H9 (cell line): ENCODE results near the gene LTB4R. TPM values are rescaled to one million over a fixed set of nuclear protein-coding genes. Genes with fewer than 3 reads are reported as not detected.

ENCODE experiments used
- DNase-seq: peaks from one replicate; pipeline ENCODE4 v3.0.0-alpha.2; 2017
- H2AFZ ChIP-seq: one replicate; pipeline ENCODE4 v1.6.1; 2013; ENCODE audit warnings: mild to moderate bottlenecking, low read length, control low read depth, moderate library complexity
- H2AK5ac ChIP-seq: 2 replicates; pipeline ENCODE4 v1.6.1; 2013; ENCODE audit warnings: low read length, control low read depth, mixed read lengths; ENCODE audit not compliant: insufficient read length
- H2BK120ac ChIP-seq: one replicate; pipeline ENCODE4 v1.6.1; 2013; ENCODE audit warnings: low read depth, mild to moderate bottlenecking, low read length, control low read depth, inconsistent platforms; ENCODE audit not compliant: poor library complexity, severe bottlenecking
- H2BK12ac ChIP-seq: 2 replicates; pipeline ENCODE4 v1.6.1; 2013; ENCODE audit warnings: low read length, control low read depth, mixed read lengths, low read depth; ENCODE audit not compliant: insufficient read length
- H2BK15ac ChIP-seq: 2 replicates; pipeline ENCODE4 v1.6.1; 2013; ENCODE audit warnings: low read depth, low read length, control low read depth
- H2BK20ac ChIP-seq: one replicate; pipeline ENCODE4 v1.6.1; 2013; ENCODE audit warnings: low read depth, mild to moderate bottlenecking, low read length, control low read depth, inconsistent platforms; ENCODE audit not compliant: poor library complexity, severe bottlenecking
- H2BK5ac ChIP-seq: 2 replicates; pipeline ENCODE4 v1.6.1; 2013; ENCODE audit warnings: low read length, control low read depth, mixed read lengths; ENCODE audit not compliant: insufficient read length
- H3K14ac ChIP-seq: 2 replicates; pipeline ENCODE4 v1.6.1; 2013; ENCODE audit warnings: low read length, control low read depth; ENCODE audit not compliant: insufficient read depth
- H3K18ac ChIP-seq: 2 replicates; pipeline ENCODE4 v1.6.1; 2013; ENCODE audit warnings: low read depth, mild to moderate bottlenecking, mixed read lengths, low read length, control low read depth; ENCODE audit not compliant: insufficient read length
- H3K23ac ChIP-seq: 2 replicates; pipeline ENCODE4 v1.6.1; 2013; ENCODE audit warnings: low read length, control low read depth, mixed read lengths, low read depth; ENCODE audit not compliant: insufficient read length
- H3K23me2 ChIP-seq: 2 replicates; pipeline ENCODE4 v1.6.1; 2013; ENCODE audit warnings: low read depth, mild to moderate bottlenecking, mixed read lengths, low read length, control low read depth; ENCODE audit not compliant: insufficient read length, poor library complexity, severe bottlenecking
- H3K27ac ChIP-seq: 2 replicates; pipeline ENCODE4 v1.5.1; 2013; ENCODE audit warnings: low read length, control low read depth, mixed read lengths, low read depth; ENCODE audit not compliant: insufficient read length
- H3K27me3 ChIP-seq: 2 replicates; pipeline ENCODE4 v1.6.1; 2013; ENCODE audit warnings: low read length, control low read depth, inconsistent platforms; ENCODE audit not compliant: insufficient read depth
- H3K4ac ChIP-seq: 2 replicates; pipeline ENCODE4 v1.6.1; 2013; ENCODE audit warnings: low read depth, mild to moderate bottlenecking, control low read depth, inconsistent platforms, low read length, moderate library complexity
- H3K4me1 ChIP-seq: 2 replicates; pipeline ENCODE4 v1.6.1; 2013; ENCODE audit warnings: low read length, control low read depth, inconsistent platforms; ENCODE audit not compliant: insufficient read depth
- H3K4me2 ChIP-seq: 2 replicates; pipeline ENCODE4 v1.6.1; 2013; ENCODE audit warnings: low read length, control low read depth, mixed read lengths; ENCODE audit not compliant: insufficient read length, insufficient read depth
- H3K56ac ChIP-seq: 2 replicates; pipeline ENCODE4 v1.6.1; 2013; ENCODE audit warnings: low read depth, mild to moderate bottlenecking, mixed read lengths, low read length, control low read depth; ENCODE audit not compliant: insufficient read length
- H3K79me1 ChIP-seq: 2 replicates; pipeline ENCODE4 v1.6.1; 2013; ENCODE audit warnings: low read depth, mild to moderate bottlenecking, moderate library complexity, low read length, control low read depth, inconsistent platforms; ENCODE audit not compliant: insufficient read depth, poor library complexity, severe bottlenecking
- H3K79me2 ChIP-seq: 2 replicates; pipeline ENCODE4 v1.6.1; 2013; ENCODE audit warnings: low read length, control low read depth, inconsistent platforms; ENCODE audit not compliant: insufficient read depth
- H3K9ac ChIP-seq: 2 replicates; pipeline ENCODE4 v1.6.1; 2013; ENCODE audit warnings: low read length, control low read depth, mixed read lengths; ENCODE audit not compliant: insufficient read length; ENCODE audit errors: extremely low read depth
- H3K9me3 ChIP-seq: one replicate; pipeline ENCODE4 v1.6.1; 2013; ENCODE audit warnings: low read depth, low read length, inconsistent platforms; ENCODE audit not compliant: control insufficient read depth
- H3T11ph ChIP-seq: one replicate; pipeline ENCODE4 v1.6.1; 2013; ENCODE audit warnings: mild to moderate bottlenecking, low read length, control low read depth, inconsistent platforms
- H4K20me1 ChIP-seq: one replicate; pipeline ENCODE4 v1.6.1; 2013; ENCODE audit not compliant: control insufficient read depth, insufficient read length, insufficient read depth
- H4K5ac ChIP-seq: 2 replicates; pipeline ENCODE4 v1.6.1; 2013; ENCODE audit warnings: low read depth, mild to moderate bottlenecking, mixed read lengths, low read length, control low read depth; ENCODE audit not compliant: insufficient read length
- H4K8ac ChIP-seq: replicated peaks from 2 replicates; pipeline ENCODE4 v1.6.1; 2013; ENCODE audit warnings: low read length, control low read depth, mixed read lengths, low read depth; ENCODE audit not compliant: insufficient read length
- H4K91ac ChIP-seq: 2 replicates; pipeline ENCODE4 v1.6.1; 2013; ENCODE audit warnings: low read depth, mild to moderate bottlenecking, moderate library complexity, mixed read lengths, low read length, control low read depth; ENCODE audit not compliant: insufficient read length
- H3K27ac Mint-ChIP-seq, 3 experiments: 2 replicates in 2 of 3; 3 replicates in 1 of 3; pipeline ENCODE4 v1.8.0; 2020 to 2021; ENCODE audit warnings: mixed read lengths in 3 of 3, mild to moderate bottlenecking in 1 of 3, moderate library complexity in 1 of 3
- H3K27me3 Mint-ChIP-seq: 2 replicates; pipeline ENCODE4 v1.8.0; 2021; ENCODE audit warnings: low read depth, mild to moderate bottlenecking, moderate library complexity, mixed read lengths
- H3K36me3 Mint-ChIP-seq, 3 experiments: 2 replicates in 2 of 3; 3 replicates in 1 of 3; pipeline ENCODE4 v1.8.0; 2020 to 2021; ENCODE audit warnings: low read depth in 3 of 3, mixed read lengths in 3 of 3; ENCODE audit not compliant: insufficient read depth in 1 of 3
- H3K4me1 Mint-ChIP-seq, 2 experiments: 2 replicates each; pipeline ENCODE4 v1.8.0; 2020; ENCODE audit warnings: mixed read lengths in 2 of 2
- H3K4me3 Mint-ChIP-seq, 2 experiments: 2 replicates in 1 of 2; 3 replicates in 1 of 2; pipeline ENCODE4 v1.8.0; 2020 to 2021; ENCODE audit warnings: mild to moderate bottlenecking in 2 of 2, mixed read lengths in 2 of 2, moderate library complexity in 1 of 2
- H3K9me3 Mint-ChIP-seq, 2 experiments: 2 replicates in 1 of 2; 3 replicates in 1 of 2; pipeline ENCODE4 v1.8.0; 2020; ENCODE audit warnings: mild to moderate bottlenecking in 2 of 2, mixed read lengths in 2 of 2, moderate library complexity in 1 of 2
- CTCF ChIP-seq: fragments of 200-600 bp; sonication (generic); conservative IDR thresholded peaks from 3 replicates; pipeline ENCODE4 v1.8.0; 2021; ENCODE audit warnings: antibody characterized with exemption, mild to moderate bottlenecking
- WGBS: extraction: QIAGEN DNeasy Blood & Tissue Kit; methylation state at CpG from one replicate; pipeline ENCODE4 v1.1.7; 2013; ENCODE audit warnings: missing lambda C conversion rate, low lambda C conversion rate, mixed read lengths; ENCODE audit not compliant: insufficient read length; ENCODE audit errors: extremely low coverage; 5-methylcytosine and 5-hydroxymethylcytosine counted together
- total RNA-seq: library from RNA; stranded (reverse); gene quantifications from 2 replicates; pipeline ENCODE4 v1.2.1, GENCODE V29; 2021

The LTB4R gene
- total RNA-seq, 1 experiment from 2014 or later: 8.9 TPM

GRCh38 chr14:24327303-24327702, 16.0 kb downstream of the LTB4R start:
- Histone ChIP-seq H3K14ac (no peak overlapping the region), H3K4ac (no peak overlapping the region), H3T11ph (no peak overlapping the region), H2BK12ac (no peak overlapping the region), H3K27ac (no peak overlapping the region), H3K79me1 (no peaks in the 10 kb centered on the region), H2AK5ac (no peak overlapping the region), H2AFZ (no peak overlapping the region), H3K79me2 (no peaks in the 10 kb centered on the region), H3K27me3 (no peaks in the 10 kb centered on the region; the same call in 1 of the 2 replicates), H3K56ac (no peak overlapping the region), H3K4me2 (no peak overlapping the region), H2BK5ac (no peak overlapping the region), H3K4me1 (no peaks in the 10 kb centered on the region), H2BK20ac (no peak overlapping the region), H2BK120ac (no peak overlapping the region), H3K18ac (no peak overlapping the region), H4K8ac (no peak overlapping the region), H3K9ac (no peak overlapping the region), H3K9me3 (no peaks in the 10 kb centered on the region), H3K23ac (no peak overlapping the region), H4K5ac (no peak overlapping the region), H3K23me2 (peaks cover 2% of the 10 kb centered on the region), H4K20me1 (no peaks in the 10 kb centered on the region), H4K91ac (no peak overlapping the region), H2BK15ac (no peak overlapping the region)
- no peak for TF ChIP-seq CTCF
- H3K4me3 Mint-ChIP-seq: no peak overlapping the region
- H3K9me3 Mint-ChIP-seq: no peaks in the 10 kb centered on the region; a peak in 3 of 5 replicates
- DNase-seq: no peak
- no peaks in the 10 kb centered on the region for H3K36me3 Mint-ChIP-seq
- H3K27me3 Mint-ChIP-seq: peaks cover 72% of the 10 kb centered on the region
- H3K4me1 Mint-ChIP-seq: peaks cover 6 to 7% of the 10 kb centered on the region in 2 experiments
- no CpG with 5 or more reads among the region's 2 CpGs for WGBS
- no peak overlapping the region for H3K27ac Mint-ChIP-seq
